Stimulated activated CD4-positive, alpha-beta T cell treated with anti-CD3 and anti-CD28 coated beads, Interleukin-1b, Interleukin-23, amount 100 ng/mL, for 48 hours (primary cell): ENCODE data around the gene SAA1.

Experiments used
- DNase-seq: peaks from one replicate; pipeline ENCODE4 v3.0.0-alpha.2; 2020

The SAA1 gene

GRCh38 chr11:18312663-18313420, 46.8 kb downstream of the SAA1 start:
- DNase-seq = no peak

GRCh38 chr11:18313965-18314763, 48.1 kb downstream of the SAA1 start:
- no peak for DNase-seq

DNA sequence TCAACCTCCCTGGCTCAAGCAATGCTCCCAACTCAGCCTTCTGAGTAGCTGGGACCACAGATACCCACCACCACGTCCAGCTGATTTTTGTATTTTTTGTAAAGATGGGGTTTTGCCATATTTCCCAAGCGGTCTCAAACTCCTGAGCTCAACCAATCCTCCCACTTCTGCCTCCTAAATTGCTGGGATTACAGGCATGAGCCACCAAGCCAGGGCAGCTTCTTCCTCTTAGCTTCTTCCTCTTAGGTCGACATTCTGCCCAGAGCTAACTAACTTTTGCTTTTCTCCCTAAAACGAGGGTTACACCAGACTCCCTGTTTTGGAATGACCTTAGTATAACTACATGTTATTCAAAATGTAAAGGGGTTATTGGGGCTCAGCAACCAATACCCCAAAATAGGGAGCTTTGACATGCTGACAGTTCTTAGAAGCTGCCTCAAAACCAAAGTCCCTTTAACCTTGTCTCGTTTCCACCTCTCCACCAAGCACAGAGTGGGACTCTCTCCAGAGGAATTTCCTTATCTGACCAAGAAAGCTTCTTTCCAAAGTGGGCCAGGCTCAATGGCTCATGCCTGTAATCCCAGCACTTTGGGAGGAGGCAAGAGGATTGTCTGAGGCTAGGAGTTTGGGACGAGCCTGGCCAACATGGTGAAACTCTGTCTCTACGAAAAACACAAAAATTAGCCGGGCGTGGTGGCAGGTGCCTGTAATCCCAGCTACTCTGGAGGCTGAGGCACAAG, 48.9 kb downstream of the SAA1 start:
- no peak for DNase-seq

- no peak for DNase-seq
These were observed 49.8 kb downstream of the SAA1 start for GRCh38 chr11:18315893-18316292.

- no peak for DNase-seq
These were observed 51.5 kb downstream of the SAA1 start for GRCh38 chr11:18317551-18317950.
